GM18951 (cell line): ENCODE data around the gene NEDD4L.
"Not testable (repeated sequence)": the region's sequence is repeated elsewhere in the genome, so short reads cannot be mapped to it uniquely, and the experiment has no call there.

Experiments
- POLR2A ChIP-seq: IDR thresholded peaks from 4 replicates; pipeline ENCODE4 v1.6.1; 2011; ENCODE audit warnings: mild to moderate bottlenecking; ENCODE audit not compliant: insufficient read length, insufficient read depth; ENCODE audit errors: extremely low read depth
- in situ Hi-C: fragments of 300-500 bp; cut with MboI; formaldehyde crosslinking; loops from one replicate; pipeline ENCODE4 v1.12.0; 2022; ENCODE audit warnings: low sequenced_read_pairs, mixed read lengths, inconsistent platforms; ENCODE audit not compliant: unreplicated experiment

Gene NEDD4L

GRCh38 chr18:58279504-58280175 lies 235.6 kb downstream of the NEDD4L start:
- in situ Hi-C loops = no loop called here
- no peak for TF ChIP-seq POLR2A

- TF ChIP-seq POLR2A = no peak
- in situ Hi-C loops = no loop called here
These were observed 236.2 kb downstream of the NEDD4L start for GRCh38 chr18:58280191-58280590.

GRCh38 chr18:58282872-58283271 lies 238.8 kb downstream of the NEDD4L start:
- in situ Hi-C loops = not testable (repeated sequence)

GRCh38 chr18:58284699-58285448 lies 240.8 kb downstream of the NEDD4L start:
- in situ Hi-C loops = no loop called here

GRCh38 chr18:58285449-58286130 lies 241.6 kb downstream of the NEDD4L start:
- in situ Hi-C loops = no loop called here

More at GRCh38 chr18:58284699-58285448, 240.8 kb downstream of the NEDD4L start:
- TF ChIP-seq POLR2A = no peak

GRCh38 chr18:58286632-58287352 lies 242.8 kb downstream of the NEDD4L start:
- TF ChIP-seq POLR2A = no peak
- in situ Hi-C loops = no loop called here

More at GRCh38 chr18:58285449-58286130, 241.6 kb downstream of the NEDD4L start:
- no peak for TF ChIP-seq POLR2A

- in situ Hi-C loops = no loop called here
- no peak for TF ChIP-seq POLR2A
These were observed 243.6 kb downstream of the NEDD4L start for GRCh38 chr18:58287353-58288274.

- in situ Hi-C loops = no loop called here
- no peak for TF ChIP-seq POLR2A
These were observed 245.1 kb downstream of the NEDD4L start for GRCh38 chr18:58288921-58289797.

- TF ChIP-seq POLR2A = no peak
- in situ Hi-C loops = no loop called here
These were observed 246.2 kb downstream of the NEDD4L start for GRCh38 chr18:58290116-58290695.

- in situ Hi-C loops = no loop called here
- TF ChIP-seq POLR2A = no peak
These were observed 247.1 kb downstream of the NEDD4L start for GRCh38 chr18:58291131-58291530.

- in situ Hi-C loops = no loop called here
- no peak for TF ChIP-seq POLR2A
These were observed 248.6 kb downstream of the NEDD4L start for GRCh38 chr18:58292638-58293037.
